Endothelial cell of umbilical vein (primary cell): ENCODE measurements around the gene SPZ1. TPM values are rescaled to one million over a fixed set of nuclear protein-coding genes. Genes with fewer than 3 reads are reported as not detected.

ENCODE experiments used
- BruUV-seq: library from RNA; stranded (reverse); fragments of 400-500 nt; replicated peaks from 2 replicates; lab custom pipeline; 2021; lab: Mats Ljungman, UMichigan
- CTCF ChIA-PET: fragments of 300-600, 350-600 bp; sonication (Branson Sonifier 250); formaldehyde crosslinking; loops from one replicate; lab custom pipeline; 2021; ENCODE audit warnings: antibody characterized with exemption, inconsistent platforms; lab: Charles Lee
- POLR2A ChIA-PET: fragments of 300-600, 350-600 bp; sonication (Branson Sonifier 250); formaldehyde crosslinking; loops from one replicate; lab custom pipeline; 2021; ENCODE audit warnings: antibody characterized with exemption, inconsistent platforms; lab: Charles Lee
- DNase-seq: peaks from one replicate; pipeline ENCODE4 v3.0.0-alpha.2; 2011; ENCODE audit warnings: low read depth, low spot score
- FAIRE-seq: peaks from 2 replicates; lab custom pipeline; 2011; peaks lifted over from hg19 to GRCh38; lab: Jason Lieb, UNC
- H2AFZ ChIP-seq: 2 replicates; pipeline ENCODE4 v1.6.0; 2012; ENCODE audit warnings: low read depth, low read length, control low read depth, inconsistent platforms
- H3K27ac ChIP-seq: 2 replicates; pipeline ENCODE4 v1.5.1; 2011; ENCODE audit warnings: low read depth, mild to moderate bottlenecking, control low read depth, low read length, moderate library complexity; ENCODE audit not compliant: insufficient read depth
- H3K27me3 ChIP-seq, 2 experiments: 2 replicates each; pipeline versions ENCODE4 v1.6.0 to v1.6.1; 2011; ENCODE audit warnings: low read length in 2 of 2, mixed read lengths in 1 of 2; ENCODE audit not compliant: control insufficient read depth in 2 of 2, insufficient read depth in 2 of 2
- H3K36me3 ChIP-seq, 2 experiments: 2 replicates in 1 of 2; 3 replicates in 1 of 2; pipeline ENCODE4 v1.5.1; 2011; ENCODE audit warnings: low read length in 2 of 2, mild to moderate bottlenecking in 1 of 2, moderate library complexity in 1 of 2; ENCODE audit not compliant: control insufficient read depth in 2 of 2, insufficient read depth in 2 of 2; ENCODE audit errors: extremely low read depth in 1 of 2
- H3K4me1 ChIP-seq: 3 replicates; pipeline ENCODE4 v1.5.1; 2011; ENCODE audit warnings: mild to moderate bottlenecking, low read length; ENCODE audit not compliant: control insufficient read depth, insufficient read depth; ENCODE audit errors: extremely low read depth
- H3K4me2 ChIP-seq: 2 replicates; pipeline ENCODE4 v1.6.1; 2011; ENCODE audit warnings: low read length, control low read depth, mixed read lengths; ENCODE audit not compliant: insufficient read depth
- H3K4me3 ChIP-seq, 3 experiments: fragments of 200-600 bp in 1 of 3; sonication (generic), shearing (Covaris generic) in 1 of 3; replicated peaks in 1 of 3; 2 replicates each; pipeline ENCODE4 v1.5.1; 2011 to 2016; ENCODE audit warnings: control low read depth in 3 of 3, low read length in 3 of 3, mild to moderate bottlenecking in 2 of 3, inconsistent platforms in 1 of 3, low read depth in 1 of 3, moderate library complexity in 1 of 3; ENCODE audit not compliant: insufficient read depth in 1 of 3
- H3K79me2 ChIP-seq: 2 replicates; pipeline ENCODE4 v1.6.0; 2012; ENCODE audit warnings: low read length, inconsistent platforms; ENCODE audit not compliant: control insufficient read depth, insufficient read depth
- H3K9ac ChIP-seq: replicated peaks from 2 replicates; pipeline ENCODE3; 2011; ENCODE audit warnings: low read length, control low read depth; ENCODE audit not compliant: insufficient read depth; ENCODE audit errors: extremely low read depth
- H3K9me1 ChIP-seq: replicated peaks from 3 replicates; pipeline ENCODE4 v1.6.0; 2011; ENCODE audit warnings: mild to moderate bottlenecking, low read length; ENCODE audit not compliant: control insufficient read depth, insufficient read depth; ENCODE audit errors: extremely low read depth
- H3K9me3 ChIP-seq: replicated peaks from 2 replicates; pipeline ENCODE4 v1.5.1; 2012; ENCODE audit warnings: low read length, inconsistent platforms; ENCODE audit not compliant: control insufficient read depth, insufficient read depth
- H4K20me1 ChIP-seq: replicated peaks from 2 replicates; pipeline ENCODE3; 2011; ENCODE audit warnings: mild to moderate bottlenecking, low read length; ENCODE audit not compliant: control insufficient read depth, insufficient read depth; ENCODE audit errors: extremely low read depth
- CTCF ChIP-seq, 2 donors: IDR thresholded peaks; 1 replicate in 1 of 2; 2 replicates in 1 of 2; pipeline ENCODE4 v1.5.1; 2011; ENCODE audit warnings: low read length in 2 of 2, mild to moderate bottlenecking in 2 of 2, moderate library complexity in 2 of 2, control low read depth in 1 of 2, inconsistent platforms in 1 of 2, low read depth in 1 of 2; ENCODE audit not compliant: insufficient read depth in 1 of 2; ENCODE audit errors: extremely low read depth in 1 of 2
- EZH2 ChIP-seq: IDR thresholded peaks from 2 replicates; pipeline ENCODE4 v1.6.1; 2012; ENCODE audit warnings: borderline replicate concordance, low read depth, mild to moderate bottlenecking, moderate library complexity, low read length, inconsistent platforms; ENCODE audit not compliant: severe bottlenecking
- FOS ChIP-seq: IDR thresholded peaks from 2 replicates; pipeline ENCODE4 v1.6.1; 2011; ENCODE audit warnings: mild to moderate bottlenecking, low read length, moderate library complexity, borderline replicate concordance; ENCODE audit not compliant: insufficient read depth
- GATA2 ChIP-seq: IDR thresholded peaks from 2 replicates; pipeline ENCODE4 v1.7.0; 2011; ENCODE audit warnings: low read depth, mild to moderate bottlenecking, moderate library complexity, mixed read lengths, low read length; ENCODE audit not compliant: insufficient read length, insufficient read depth
- JUN ChIP-seq: IDR thresholded peaks from 2 replicates; pipeline ENCODE4 v1.6.1; 2011; ENCODE audit warnings: borderline replicate concordance, low read depth; ENCODE audit not compliant: insufficient read length, insufficient read depth
- MAX ChIP-seq: IDR thresholded peaks from 2 replicates; pipeline ENCODE4 v1.6.1; 2011; ENCODE audit not compliant: insufficient read depth, insufficient read length
- MYC ChIP-seq: IDR thresholded peaks from one replicate; pipeline ENCODE4 v1.6.1; 2011; ENCODE audit warnings: mild to moderate bottlenecking, low read depth, low read length
- POLR2A ChIP-seq: IDR thresholded peaks from 2 replicates; pipeline ENCODE4 v1.6.1; 2012; ENCODE audit warnings: low read depth, mild to moderate bottlenecking, control low read depth, low read length
- POLR2AphosphoS5 ChIP-seq: IDR thresholded peaks from 2 replicates; pipeline ENCODE4 v1.6.1; 2012; ENCODE audit warnings: low read depth, mild to moderate bottlenecking, control low read depth, low read length, moderate library complexity; ENCODE audit not compliant: insufficient read depth
- dilution Hi-C: fragments of 300-500 bp; cut with MboI; formaldehyde crosslinking; loops from one replicate; pipeline ENCODE4 v1.15.0; 2019; ENCODE audit warnings: low sequenced_read_pairs; ENCODE audit not compliant: extremely low pct_ligation_motif_present
- intact Hi-C: fragments of 100-400 bp; cut with micrococcal nuclease; formaldehyde crosslinking; loops from one replicate; pipeline ENCODE4 v1.10.0; 2022
- polyA plus RNA-seq, 4 experiments: library from polyadenylated mRNA; depleted of rRNA in 3 of 4; stranded (reverse) in 3 of 4; unstranded in 1 of 4; fragments of >200 nt; gene quantifications; 2 replicates each; pipeline versions ENCODE4 v1.2.1 to v1.2.3, GENCODE V29; 2011 to 2012; ENCODE audit warnings: missing spikeins in 1 of 4
- total RNA-seq: library from RNA; stranded (reverse); gene quantifications from 2 replicates; pipeline ENCODE4 v1.2.3, GENCODE V29; 2021

The SPZ1 gene
- total and polyA plus RNA-seq, 2 donors (not counting 3 experiments of a cell fraction or from before 2014, with no cell fraction given), result not detected

- Histone ChIP-seq H3K27ac (no peak overlapping the region), H2AFZ (no peak overlapping the region), H3K4me1 (no peaks in the 10 kb centered on the region), H3K9me3 (no peaks in the 10 kb centered on the region), H3K36me3 (no peaks in the 10 kb centered on the region), H3K27me3 (peaks cover 0 to 2% of the 10 kb centered on the region in 2 experiments), H3K4me2 (no peak overlapping the region), H3K4me3 (no peak overlapping the region), H3K9ac (no peak overlapping the region), H4K20me1 (no peaks in the 10 kb centered on the region), H3K9me1 (no peaks in the 10 kb centered on the region), H3K79me2 (no peaks in the 10 kb centered on the region)
- FAIRE-seq, result no peak
- CTCF ChIA-PET, result no interaction called here
- no TSS peak for BruUV-seq
- dilution Hi-C loops, result no loop called here
- POLR2A ChIA-PET, result no interaction called here
- no peak for TF ChIP-seq POLR2A
- no peak for TF ChIP-seq CTCF (IDR thresholded peaks at IDR 0.05; ENCODE audit: extremely low read depth in 1 of 2, insufficient read depth in 1 of 2, low read depth in 1 of 2, low read length in 2 of 2)
- TF ChIP-seq EZH2, result no peak
- no peak for TF ChIP-seq POLR2AphosphoS5
- TF ChIP-seq JUN, result no peak
- no peak for TF ChIP-seq FOS
- no peak for TF ChIP-seq GATA2
- no peak for TF ChIP-seq MYC
- TF ChIP-seq MAX, result no peak
- DNase-seq, result no peak
- intact Hi-C loops, result no loop called here
Observed at GRCh38 chr5:80324912-80325311, 5.1 kb downstream of the SPZ1 start.
